Cardiac muscle cell (in vitro differentiated cells and primary cell): ENCODE measurements around the gene CXCL17. TPM values are rescaled to one million over a fixed set of nuclear protein-coding genes. Genes with fewer than 3 reads are reported as not detected.

Experiments
- DNase-seq, 2 donors: peaks; one replicate each; pipeline versions ENCODE4 v3.0.0 to v3.0.0-alpha.2; 2010 to 2017; ENCODE audit warnings: low read depth in 1 of 2, low spot score in 1 of 2
- H3K27ac ChIP-seq: fragments of 200-600 bp; sonication (generic); 2 replicates; pipeline ENCODE4 v1.5.1; 2016
- H3K27me3 ChIP-seq: fragments of 200-600 bp; sonication (generic); 2 replicates; pipeline ENCODE4 v1.6.0; 2016; ENCODE audit warnings: control low read depth
- H3K36me3 ChIP-seq: fragments of 200-600 bp; sonication (generic); 2 replicates; pipeline ENCODE4 v1.5.1; 2016; ENCODE audit warnings: control low read depth
- H3K4me1 ChIP-seq: fragments of 200-600 bp; sonication (generic); 2 replicates; pipeline ENCODE4 v1.8.1; 2017; ENCODE audit warnings: low read depth, mild to moderate bottlenecking, mixed run types
- H3K4me3 ChIP-seq: fragments of 200-600 bp; sonication (generic); 2 replicates; pipeline ENCODE4 v1.5.1; 2016; ENCODE audit warnings: mild to moderate bottlenecking
- H3K9me3 ChIP-seq: fragments of 200-600 bp; sonication (generic); 2 replicates; pipeline ENCODE4 v1.5.1; 2017; ENCODE audit warnings: low read depth, mild to moderate bottlenecking, control low read depth
- polyA plus RNA-seq: library from polyadenylated mRNA; unstranded; fragments of >200 nt; fragmentation: Nextera tagmentation; extraction: Ambion mirVana; gene quantifications from 2 replicates; pipeline ENCODE4 v1.2.1, GENCODE V29; 2016
- total RNA-seq: library from RNA; depleted of rRNA; stranded (reverse); fragments of >200 nt; gene quantifications from 2 replicates; pipeline ENCODE4 v1.2.3, GENCODE V29; 2016
- TF ChIP-seq, protein P1 (sequence below): IDR thresholded peaks from 2 replicates; pipeline ENCODE4 v1.5.1; 2012; ENCODE audit warnings: low read depth, mild to moderate bottlenecking, low read length

The CXCL17 gene
- total and polyA plus RNA-seq, 2 experiments from 2014 or later, result 1.1 TPM; not detected in 1

- peaks cover 11% of the 10 kb centered on the region for H3K4me1 ChIP-seq
- DNase-seq, result no peak
- TF ChIP-seq, protein P1, sequence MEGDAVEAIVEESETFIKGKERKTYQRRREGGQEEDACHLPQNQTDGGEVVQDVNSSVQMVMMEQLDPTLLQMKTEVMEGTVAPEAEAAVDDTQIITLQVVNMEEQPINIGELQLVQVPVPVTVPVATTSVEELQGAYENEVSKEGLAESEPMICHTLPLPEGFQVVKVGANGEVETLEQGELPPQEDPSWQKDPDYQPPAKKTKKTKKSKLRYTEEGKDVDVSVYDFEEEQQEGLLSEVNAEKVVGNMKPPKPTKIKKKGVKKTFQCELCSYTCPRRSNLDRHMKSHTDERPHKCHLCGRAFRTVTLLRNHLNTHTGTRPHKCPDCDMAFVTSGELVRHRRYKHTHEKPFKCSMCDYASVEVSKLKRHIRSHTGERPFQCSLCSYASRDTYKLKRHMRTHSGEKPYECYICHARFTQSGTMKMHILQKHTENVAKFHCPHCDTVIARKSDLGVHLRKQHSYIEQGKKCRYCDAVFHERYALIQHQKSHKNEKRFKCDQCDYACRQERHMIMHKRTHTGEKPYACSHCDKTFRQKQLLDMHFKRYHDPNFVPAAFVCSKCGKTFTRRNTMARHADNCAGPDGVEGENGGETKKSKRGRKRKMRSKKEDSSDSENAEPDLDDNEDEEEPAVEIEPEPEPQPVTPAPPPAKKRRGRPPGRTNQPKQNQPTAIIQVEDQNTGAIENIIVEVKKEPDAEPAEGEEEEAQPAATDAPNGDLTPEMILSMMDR, result no peak
- H3K9me3 ChIP-seq, result no peaks in the 10 kb centered on the region
- H3K27ac ChIP-seq, result no peak overlapping the region
- no peaks in the 10 kb centered on the region for H3K36me3 ChIP-seq
- no peak overlapping the region for H3K4me3 ChIP-seq
- no peaks in the 10 kb centered on the region for H3K27me3 ChIP-seq
Observed at GRCh38 chr19:42419309-42419708, 23.4 kb downstream of the CXCL17 start.

GRCh38 chr19:42412661-42413076, 30.1 kb downstream of the CXCL17 start:
- Histone ChIP-seq H3K4me3 (no peak overlapping the region), H3K9me3 (no peaks in the 10 kb centered on the region), H3K36me3 (no peaks in the 10 kb centered on the region), H3K27me3 (no peaks in the 10 kb centered on the region), H3K27ac (no peak overlapping the region), H3K4me1 (no peaks in the 10 kb centered on the region)
- no peak for DNase-seq
- TF ChIP-seq, protein P1, result no peak

DNA sequence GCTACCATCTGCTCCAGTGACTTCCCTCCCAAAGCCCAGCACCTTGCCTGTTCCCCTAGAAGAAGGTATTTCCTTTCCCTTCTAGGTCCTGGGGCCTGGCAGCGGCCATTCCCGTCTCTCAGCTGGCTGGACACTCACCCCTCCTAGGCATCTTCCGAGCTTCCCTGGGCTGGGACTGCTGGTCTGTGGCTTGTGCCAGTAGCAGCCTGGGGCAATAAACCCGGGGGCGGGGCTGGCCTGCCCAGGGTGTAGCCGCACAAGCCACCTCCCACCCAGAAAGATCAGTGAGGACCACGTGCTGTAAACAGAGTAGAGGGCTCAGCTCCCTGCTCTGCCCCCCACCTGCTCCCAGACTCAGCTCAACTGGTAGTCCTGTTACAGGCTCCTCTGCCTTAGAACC, 30.5 kb downstream of the CXCL17 start:
- no peaks in the 10 kb centered on the region for H3K36me3 ChIP-seq
- DNase-seq, result no peak
- H3K4me3 ChIP-seq, result no peak overlapping the region
- TF ChIP-seq, protein P1, result no peak
- no peak overlapping the region for H3K27ac ChIP-seq
- H3K4me1 ChIP-seq, result no peaks in the 10 kb centered on the region
- no peaks in the 10 kb centered on the region for H3K9me3 ChIP-seq
- no peaks in the 10 kb centered on the region for H3K27me3 ChIP-seq

DNA sequence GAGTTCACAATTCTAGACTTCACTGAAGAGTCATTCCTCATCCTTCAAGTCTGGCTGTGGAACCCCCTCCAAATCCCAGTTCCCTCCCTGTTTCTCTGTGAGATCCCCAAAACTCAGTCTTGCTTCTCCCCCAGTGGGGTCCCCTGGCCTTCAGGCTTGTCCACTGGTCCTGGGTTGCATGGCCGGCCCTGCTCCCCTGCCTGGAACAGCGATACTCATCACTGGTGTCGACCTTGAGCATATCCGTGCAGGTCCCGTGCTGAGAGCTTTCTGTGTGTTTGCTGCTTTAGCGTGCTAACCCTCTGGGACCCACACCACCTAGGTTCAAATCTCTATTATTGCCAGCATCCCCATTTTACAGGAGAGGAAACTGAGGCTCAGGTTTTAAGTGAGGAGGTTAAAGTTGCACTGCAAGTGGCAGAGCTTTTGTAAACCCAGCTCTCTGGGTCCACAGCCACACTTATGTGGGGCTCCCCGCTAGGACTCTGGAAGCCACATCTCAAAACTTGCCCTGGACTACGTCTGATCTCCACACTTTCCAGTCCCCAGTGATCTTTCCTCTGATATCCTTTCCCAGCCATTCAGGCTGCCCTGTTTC, 31.1 kb downstream of the CXCL17 start:
- DNase-seq, result no peak
- no peak overlapping the region for H3K27ac ChIP-seq
- no peaks in the 10 kb centered on the region for H3K36me3 ChIP-seq
- no peaks in the 10 kb centered on the region for H3K9me3 ChIP-seq
- no peaks in the 10 kb centered on the region for H3K4me1 ChIP-seq
- no peak overlapping the region for H3K4me3 ChIP-seq
- no peaks in the 10 kb centered on the region for H3K27me3 ChIP-seq
- TF ChIP-seq, protein P1, result no peak

DNA sequence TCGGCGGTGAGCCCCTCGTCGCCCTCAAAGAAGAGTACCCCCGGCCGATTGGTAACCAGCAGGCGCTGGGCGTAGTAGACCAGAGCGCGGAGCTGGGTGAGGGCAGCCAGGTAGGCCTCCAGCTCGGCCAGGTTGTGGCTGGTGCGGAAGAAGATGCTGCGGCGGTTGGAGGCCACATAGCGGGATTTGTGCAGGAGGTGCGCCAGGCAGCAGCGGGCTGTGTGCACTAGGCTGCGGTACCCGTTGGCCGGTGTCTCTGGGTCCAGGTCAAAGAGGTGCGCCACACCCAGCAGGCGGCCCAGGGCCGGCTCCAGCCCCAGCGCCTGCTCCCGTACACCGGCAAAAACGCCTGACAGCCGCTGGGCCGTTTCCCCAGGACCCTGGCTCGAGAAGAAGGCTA, 32.4 kb downstream of the CXCL17 start:
- TF ChIP-seq, protein P1, result no peak
- H3K27me3 ChIP-seq, result no peaks in the 10 kb centered on the region
- no peak overlapping the region for H3K4me3 ChIP-seq
- no peaks in the 10 kb centered on the region for H3K9me3 ChIP-seq
- no peak overlapping the region for H3K27ac ChIP-seq
- H3K36me3 ChIP-seq, result no peaks in the 10 kb centered on the region
- no peak for DNase-seq
- H3K4me1 ChIP-seq, result no peaks in the 10 kb centered on the region

DNA sequence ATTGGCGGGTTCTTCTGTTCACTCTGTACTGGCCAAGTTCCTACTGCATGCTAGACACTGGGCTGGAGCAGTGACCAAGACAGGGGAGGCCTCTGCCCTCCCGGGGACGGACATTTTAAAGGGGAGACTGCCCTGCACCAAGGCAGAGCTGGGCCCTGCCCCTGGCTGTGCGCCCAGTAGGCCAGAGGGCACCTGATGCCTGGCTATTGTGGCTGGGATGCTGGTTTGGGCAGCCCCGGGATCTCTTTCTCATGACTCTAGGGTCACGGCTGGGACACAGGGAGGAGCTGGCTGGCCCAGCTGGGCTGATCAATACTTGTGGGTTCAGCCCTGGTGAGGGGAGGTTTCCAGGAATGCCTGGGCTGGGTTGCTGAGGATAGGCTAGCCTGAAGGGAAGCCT, 33.3 kb downstream of the CXCL17 start:
- no peak for DNase-seq
- Histone ChIP-seq H3K9me3 (no peaks in the 10 kb centered on the region), H3K27me3 (no peaks in the 10 kb centered on the region), H3K4me1 (no peaks in the 10 kb centered on the region), H3K27ac (no peak overlapping the region), H3K36me3 (peaks cover 2% of the 10 kb centered on the region), H3K4me3 (no peak overlapping the region)
- TF ChIP-seq, protein P1, result no peak
